Breast epithelium (tissue), 4 donors: Measurements from ENCODE around the gene SGCA. TPM values are rescaled to one million over a fixed set of nuclear protein-coding genes. Genes with fewer than 3 reads are reported as not detected.

Source experiments
- DNase-seq, 2 donors: peaks; one replicate each; pipeline ENCODE4 v3.0.0-alpha.2; 2019; ENCODE audit warnings: low spot score in 2 of 2
- H3K27ac ChIP-seq, 2 donors: fragments of 200-600 bp; sonication (generic) in 1 of 2; one replicate each; pipeline ENCODE4 v1.5.1; 2016 to 2019; ENCODE audit warnings: mild to moderate bottlenecking in 1 of 2
- H3K27me3 ChIP-seq, 2 donors: fragments of 200-600 bp; sonication (generic) in 1 of 2; one replicate each; pipeline versions ENCODE4 v1.5.1 to v1.6.0; 2017 to 2019; ENCODE audit warnings: control low read depth in 1 of 2, mild to moderate bottlenecking in 1 of 2
- H3K36me3 ChIP-seq: fragments of 200-600 bp; one replicate; pipeline ENCODE4 v1.5.1; 2019
- H3K4me1 ChIP-seq, 2 donors: fragments of 200-600 bp; sonication (generic); one replicate each; pipeline ENCODE4 v1.5.1; 2016 to 2019; ENCODE audit warnings: control low read depth in 1 of 2
- H3K4me3 ChIP-seq, 3 donors: fragments of 200-600 bp; sonication (generic); 1 replicate in 2 of 3; 2 replicates in 1 of 3; pipeline ENCODE4 v1.5.1; 2016 to 2019; ENCODE audit warnings: mild to moderate bottlenecking in 3 of 3, moderate library complexity in 2 of 3
- H3K9me3 ChIP-seq, 2 donors: fragments of 200-600 bp; sonication (generic) in 1 of 2; one replicate each; pipeline ENCODE4 v1.5.1; 2016 to 2019; ENCODE audit warnings: control low read depth in 1 of 2
- CTCF ChIP-seq, 3 donors: fragments of 450-650 bp; IDR thresholded peaks; one replicate each; pipeline ENCODE4 v1.5.1; 2016 to 2017; ENCODE audit warnings: antibody characterized with exemption in 3 of 3, mild to moderate bottlenecking in 3 of 3, moderate library complexity in 3 of 3
- POLR2A ChIP-seq: fragments of 450-650 bp; IDR thresholded peaks from one replicate; pipeline ENCODE4 v1.6.1; 2016; ENCODE audit warnings: antibody characterized with exemption, mild to moderate bottlenecking, moderate library complexity
- POLR2AphosphoS5 ChIP-seq, 3 donors: sonication (generic); formaldehyde crosslinking; IDR thresholded peaks; one replicate each; pipeline ENCODE4 v1.6.1; 2017; ENCODE audit warnings: antibody characterized with exemption in 3 of 3
- intact Hi-C: fragments of 100-400 bp; cut with DNase I; formaldehyde crosslinking; loops from one replicate; pipeline ENCODE4 v1.15.1; 2023; ENCODE audit warnings: low total_unique reads
- total RNA-seq, 3 donors: library from RNA; depleted of rRNA; stranded (reverse); fragments of >200 nt; gene quantifications; one replicate each; pipeline ENCODE4 v1.1.0, GENCODE V29; 2016

SGCA gene
- total RNA-seq, 3 donors from 2014 or later: 0.33 to 2.6 (median 0.73) TPM

- H3K27me3 ChIP-seq: no peaks in the 10 kb centered on the region
- no peaks in the 10 kb centered on the region for H3K9me3 ChIP-seq
- H3K27ac ChIP-seq: peak overlapping the region; percentile 89 to 97
- no peak for TF ChIP-seq CTCF (IDR thresholded peaks at IDR 0.05)
- no peak for TF ChIP-seq POLR2A
- TF ChIP-seq POLR2AphosphoS5 (IDR thresholded peaks at IDR 0.05): peak in 2 of 3 donors; percentile 55 to 61
- no peaks in the 10 kb centered on the region for H3K36me3 ChIP-seq
- peak; percentile 72 for DNase-seq
- intact Hi-C loops: loop anchor here (5.0 kb wide), 1 partner anchor 73 kb away; no protein-coding TSS in a partner anchor
- peak overlapping the region in 1 of 3 donors; percentile 41 for H3K4me3 ChIP-seq
- peaks cover 0 to 7% of the 10 kb centered on the region in 2 donors for H3K4me1 ChIP-seq
Measured at GRCh38 chr17:50209472-50210239, 43.9 kb downstream of the SGCA start.

- Histone ChIP-seq H3K4me3 (peak overlapping the region in 1 of 3 donors; percentile 41), H3K27me3 (no peaks in the 10 kb centered on the region), H3K9me3 (no peaks in the 10 kb centered on the region), H3K36me3 (no peaks in the 10 kb centered on the region), H3K4me1 (peaks cover 0 to 7% of the 10 kb centered on the region in 2 donors), H3K27ac (peak overlapping the region; percentile 89 to 97)
- intact Hi-C loops: no loop called here
- TF ChIP-seq POLR2A (no peak), POLR2AphosphoS5 (IDR thresholded peaks at IDR 0.05) (no peak), CTCF (IDR thresholded peaks at IDR 0.05) (no peak)
- DNase-seq: no peak
Measured at GRCh38 chr17:50210240-50211225, 44.7 kb downstream of the SGCA start.

- Histone ChIP-seq H3K36me3 (no peaks in the 10 kb centered on the region), H3K9me3 (no peaks in the 10 kb centered on the region), H3K27me3 (no peaks in the 10 kb centered on the region), H3K27ac (peak overlapping the region; percentile 89 to 97), H3K4me1 (peaks cover 0 to 7% of the 10 kb centered on the region in 2 donors), H3K4me3 (no peak overlapping the region)
- intact Hi-C loops: no loop called here
- no peak for DNase-seq
- no peak for TF ChIP-seq POLR2AphosphoS5 (IDR thresholded peaks at IDR 0.05)
- no peak for TF ChIP-seq CTCF (IDR thresholded peaks at IDR 0.05)
Measured at GRCh38 chr17:50211249-50212120, 45.7 kb downstream of the SGCA start.

GRCh38 chr17:50212121-50212843, 46.5 kb downstream of the SGCA start:
- no peak overlapping the region for H3K4me3 ChIP-seq
- H3K4me1 ChIP-seq: peaks cover 0 to 7% of the 10 kb centered on the region in 2 donors
- H3K9me3 ChIP-seq: no peaks in the 10 kb centered on the region
- H3K36me3 ChIP-seq: no peaks in the 10 kb centered on the region
- intact Hi-C loops: no loop called here
- H3K27me3 ChIP-seq: no peaks in the 10 kb centered on the region
- TF ChIP-seq CTCF (IDR thresholded peaks at IDR 0.05) (no peak), POLR2AphosphoS5 (IDR thresholded peaks at IDR 0.05) (no peak), POLR2A (no peak)
- H3K27ac ChIP-seq: peak overlapping the region; percentile 22 to 97
- DNase-seq: no peak
